ENCODE data around the gene PPDPF. TPM values are rescaled to one million over a fixed set of nuclear protein-coding genes. Genes with fewer than 3 reads are reported as not detected.
"Not testable (repeated sequence)": the region's sequence is repeated elsewhere in the genome, so short reads cannot be mapped to it uniquely, and the experiment has no call there.

The PPDPF gene
- total RNA-seq, 1 donor from 2014 or later = 49.8 TPM

DNA sequence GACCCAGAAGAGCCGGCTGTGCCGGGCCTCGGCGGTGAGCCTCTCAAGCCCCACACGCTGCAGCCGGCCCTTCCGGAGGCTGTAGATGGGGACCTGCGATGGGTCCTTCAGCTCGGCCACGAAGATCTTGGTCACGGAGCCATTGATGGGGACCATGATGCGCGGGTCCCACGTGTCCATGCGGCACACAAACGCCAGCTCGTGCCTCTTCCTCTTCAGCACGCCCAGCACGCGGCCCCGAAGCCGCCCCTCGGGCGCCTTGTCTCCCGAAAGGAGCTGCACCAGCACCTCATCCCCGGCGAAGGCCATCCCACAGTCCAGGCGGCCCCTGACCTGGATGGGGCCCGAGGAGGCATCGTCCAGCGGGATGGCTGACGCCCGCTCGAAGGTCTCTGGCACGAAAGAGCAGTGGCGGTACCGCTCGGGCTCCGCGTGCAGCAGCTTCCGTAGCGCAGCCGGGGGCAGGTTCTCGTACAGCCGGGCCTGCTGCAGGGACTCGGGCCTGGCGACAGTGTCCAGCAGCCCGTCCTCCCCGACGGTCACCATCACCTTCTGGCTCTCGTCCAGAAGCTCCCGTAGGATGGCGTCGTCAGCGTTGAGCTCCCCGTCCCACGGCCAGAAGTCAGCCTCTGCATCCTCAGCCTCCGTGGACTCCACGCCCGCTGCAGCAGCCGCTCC, 44.6 kb downstream of the PPDPF start:
- DNase-seq (ENCODE audit: low read depth) = no peak

DNA sequence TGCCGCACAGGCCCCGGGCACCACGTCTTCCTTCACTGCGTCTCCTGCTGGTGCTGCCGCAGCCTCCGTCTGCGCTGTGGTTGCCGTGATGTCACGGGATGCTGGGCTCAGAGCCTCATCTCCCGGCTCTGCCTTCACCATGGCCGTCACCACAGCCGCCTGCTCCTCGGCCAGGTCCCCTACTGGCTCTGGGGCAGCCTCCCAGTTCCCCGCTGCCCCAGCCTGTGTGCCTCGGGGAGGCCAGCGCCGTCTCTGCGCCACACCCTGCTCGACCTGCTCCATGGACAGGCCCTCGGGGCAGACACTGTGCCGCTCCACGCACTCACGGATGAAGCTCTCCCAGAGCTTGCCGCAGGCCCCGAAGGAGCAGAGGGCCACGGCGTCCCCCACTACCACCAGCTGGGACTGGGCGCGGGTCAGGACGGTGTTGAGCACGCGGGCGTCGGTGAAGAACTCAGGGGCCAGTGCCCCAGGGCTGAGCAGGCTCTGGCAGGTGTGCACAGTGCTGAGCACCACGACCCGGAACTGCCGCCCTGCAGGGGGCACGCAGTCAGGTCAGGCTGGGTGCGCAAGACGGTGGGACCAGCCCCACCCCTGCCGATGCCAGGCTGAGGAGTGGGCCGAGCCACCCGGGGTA, 45.3 kb downstream of the PPDPF start:
- DNase-seq (ENCODE audit: low read depth) = no peak

DNA sequence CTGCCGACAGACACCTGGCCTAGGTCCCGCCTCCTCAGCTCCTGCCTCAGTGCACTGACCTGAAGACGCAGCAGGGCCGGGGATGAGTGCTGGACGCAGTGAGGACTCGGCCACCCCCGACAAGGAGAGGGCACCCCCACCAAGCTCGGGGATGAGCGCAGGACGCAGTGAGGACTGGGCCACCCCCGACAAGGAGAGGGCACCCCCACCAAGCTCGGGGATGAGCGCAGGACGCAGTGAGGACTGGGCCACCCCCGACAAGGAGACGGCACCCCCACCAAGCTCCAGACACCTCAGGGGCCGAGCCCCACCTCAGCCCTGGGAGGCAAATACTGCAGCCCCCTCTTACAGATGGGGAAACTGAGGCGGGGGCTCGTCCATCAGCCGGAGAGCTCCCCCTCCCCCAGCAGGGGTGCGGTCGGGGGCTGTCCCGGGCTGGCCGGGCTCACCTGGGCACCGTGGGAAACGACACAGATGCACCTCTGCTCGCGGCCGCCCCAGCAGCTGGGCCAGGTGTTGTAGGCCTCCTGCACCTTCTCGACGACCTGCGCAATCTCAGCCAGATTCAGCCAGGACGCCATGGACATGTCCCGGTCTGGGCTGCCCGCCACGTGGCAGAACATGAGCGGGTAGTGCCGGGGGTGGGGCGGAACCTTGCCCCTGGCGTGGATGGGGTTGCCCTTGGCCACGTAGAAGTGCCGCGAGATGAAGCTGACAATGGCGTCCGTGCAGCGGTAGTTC, 46.0 kb downstream of the PPDPF start:
- DNase-seq (ENCODE audit: low read depth) = no peak

DNA sequence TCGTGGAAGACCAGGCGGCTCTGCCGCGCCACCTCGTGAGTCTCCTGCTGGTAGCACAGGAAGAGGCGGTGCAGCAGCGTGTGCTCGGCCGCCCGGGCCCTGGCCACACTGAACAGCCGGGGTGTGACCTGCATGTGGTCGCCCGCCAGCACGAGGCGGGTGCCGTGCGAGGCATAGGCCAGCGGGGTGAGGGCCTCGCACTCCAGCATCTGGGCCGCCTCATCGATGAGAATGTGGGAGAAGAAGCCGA, 46.5 kb downstream of the PPDPF start:
- DNase-seq (ENCODE audit: low read depth) = no peak

DNA sequence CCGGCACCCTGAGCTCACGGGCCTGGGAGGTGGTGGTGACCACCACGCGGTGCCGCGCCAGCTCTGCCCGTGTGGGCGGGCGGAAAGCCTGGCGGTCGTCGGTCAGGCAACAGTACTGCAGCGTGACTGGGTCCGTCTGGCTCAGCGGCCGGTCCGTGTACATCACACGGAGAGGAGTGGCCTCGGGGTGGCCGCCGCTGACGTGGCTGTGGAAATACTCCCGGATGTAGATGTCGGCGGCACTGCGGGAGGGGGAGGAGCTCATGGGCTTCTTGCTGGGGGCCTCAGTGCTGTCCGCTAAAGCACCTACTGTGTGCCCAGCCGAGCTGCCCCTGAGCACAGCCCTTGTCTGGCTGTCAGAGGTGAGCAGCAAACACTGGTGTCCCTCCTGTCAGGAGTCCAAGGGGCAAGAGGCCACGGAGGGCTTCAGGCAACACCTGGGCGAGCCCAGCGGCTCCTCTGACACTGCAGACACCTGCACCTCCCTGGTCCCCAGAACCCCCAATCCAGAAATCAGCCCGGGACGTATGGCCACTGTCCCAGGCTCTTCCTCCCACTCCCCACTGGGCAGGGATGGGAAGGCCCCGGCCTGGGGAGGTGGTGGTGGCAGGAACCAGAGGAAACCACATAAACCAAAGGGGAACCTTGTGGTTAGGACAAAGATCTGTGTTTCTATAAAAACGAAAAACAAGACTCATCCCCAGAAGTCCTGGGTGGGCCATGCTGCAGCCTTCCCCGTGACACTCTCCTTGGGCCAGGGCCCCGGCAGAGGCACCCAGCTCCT, 47.0 kb downstream of the PPDPF start:
- DNase-seq (ENCODE audit: low read depth) = no peak

DNA sequence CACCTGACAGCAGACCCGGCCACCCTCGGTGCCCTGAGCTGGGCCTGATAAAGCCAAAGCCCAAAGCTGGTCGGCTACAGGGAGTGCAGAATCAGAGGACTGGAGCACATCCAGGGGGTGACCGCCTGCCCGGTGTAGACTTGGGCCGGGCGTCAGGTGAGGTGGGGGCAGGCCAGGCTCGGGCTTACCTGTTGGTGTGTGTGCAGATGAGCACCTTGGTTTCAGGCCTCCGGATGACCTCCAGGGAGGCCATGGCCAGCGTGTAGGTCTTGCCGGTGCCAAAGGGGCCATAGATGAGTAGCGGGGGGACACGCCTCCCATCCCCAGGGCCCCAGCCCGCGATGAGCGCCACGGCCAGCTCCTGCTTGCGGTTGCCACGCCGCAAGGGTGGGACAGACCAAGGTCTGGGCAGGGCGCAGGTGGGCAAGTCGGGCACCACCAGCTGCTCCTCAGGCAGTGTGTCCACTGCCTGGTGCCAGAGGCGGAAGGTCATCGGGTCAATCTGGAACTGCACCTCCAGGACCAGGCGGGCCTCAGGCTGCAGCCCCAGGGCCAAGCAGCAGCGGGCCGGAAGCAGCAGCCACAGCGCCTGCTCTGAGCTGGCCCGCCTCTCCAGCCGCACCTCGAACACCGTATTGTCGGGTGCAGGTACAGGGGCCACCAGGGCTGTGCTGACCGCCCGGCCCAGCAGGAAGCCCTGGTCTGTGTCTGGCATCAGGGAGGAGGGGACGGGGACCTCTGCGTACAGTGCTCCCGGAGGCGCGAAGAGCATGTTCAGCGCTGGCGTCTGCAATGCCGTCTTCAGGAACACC, 47.8 kb downstream of the PPDPF start:
- no peak for DNase-seq (ENCODE audit: low read depth)

DNA sequence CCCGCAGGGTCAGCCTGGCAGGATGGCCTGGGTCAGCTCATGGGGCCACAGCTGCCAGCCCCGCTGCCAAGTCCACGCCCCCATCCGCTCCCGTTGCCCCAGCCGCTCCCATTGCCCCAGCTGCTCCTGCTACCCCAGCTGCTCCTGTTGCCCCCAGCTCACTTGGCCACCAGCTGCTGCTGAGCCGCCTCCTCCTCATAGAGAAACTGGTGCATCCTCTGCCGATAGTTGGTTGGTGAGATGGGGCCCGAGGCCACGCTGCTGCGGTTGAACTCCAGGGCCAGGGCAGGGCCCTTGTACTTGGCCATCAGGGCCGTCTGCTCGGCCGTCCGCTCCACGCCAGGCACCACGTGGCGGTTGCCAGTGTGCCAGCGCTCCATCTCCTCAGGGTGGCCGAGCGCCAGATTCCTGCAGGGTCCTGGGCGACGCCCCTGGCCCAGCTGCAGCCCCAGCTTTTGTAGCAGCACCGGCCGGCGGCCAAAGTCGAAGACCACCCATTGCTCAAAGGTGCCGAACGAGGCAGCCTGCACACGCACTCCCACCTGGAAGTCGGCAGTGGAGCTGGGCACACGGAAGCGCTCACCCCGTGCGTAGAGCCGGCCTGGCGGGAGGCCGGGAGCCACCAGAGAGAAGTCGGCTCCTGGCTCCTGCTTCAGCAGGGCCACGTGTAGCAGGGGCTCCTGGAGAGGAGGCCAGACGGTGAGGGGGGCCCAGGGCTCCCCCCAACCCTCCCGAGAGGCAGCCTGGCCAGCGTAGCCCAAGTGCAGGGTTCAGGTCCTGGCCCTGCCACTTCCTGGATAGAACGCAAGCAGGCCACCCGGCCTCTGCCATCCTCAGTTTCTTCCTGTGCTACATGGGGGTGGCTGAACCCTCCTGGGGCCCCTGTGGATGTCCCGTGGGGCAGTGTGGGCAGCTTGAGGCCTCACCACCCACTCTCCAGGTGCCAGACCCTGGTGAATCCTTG, 48.7 kb downstream of the PPDPF start:
- no peak for DNase-seq (ENCODE audit: low read depth)

DNA sequence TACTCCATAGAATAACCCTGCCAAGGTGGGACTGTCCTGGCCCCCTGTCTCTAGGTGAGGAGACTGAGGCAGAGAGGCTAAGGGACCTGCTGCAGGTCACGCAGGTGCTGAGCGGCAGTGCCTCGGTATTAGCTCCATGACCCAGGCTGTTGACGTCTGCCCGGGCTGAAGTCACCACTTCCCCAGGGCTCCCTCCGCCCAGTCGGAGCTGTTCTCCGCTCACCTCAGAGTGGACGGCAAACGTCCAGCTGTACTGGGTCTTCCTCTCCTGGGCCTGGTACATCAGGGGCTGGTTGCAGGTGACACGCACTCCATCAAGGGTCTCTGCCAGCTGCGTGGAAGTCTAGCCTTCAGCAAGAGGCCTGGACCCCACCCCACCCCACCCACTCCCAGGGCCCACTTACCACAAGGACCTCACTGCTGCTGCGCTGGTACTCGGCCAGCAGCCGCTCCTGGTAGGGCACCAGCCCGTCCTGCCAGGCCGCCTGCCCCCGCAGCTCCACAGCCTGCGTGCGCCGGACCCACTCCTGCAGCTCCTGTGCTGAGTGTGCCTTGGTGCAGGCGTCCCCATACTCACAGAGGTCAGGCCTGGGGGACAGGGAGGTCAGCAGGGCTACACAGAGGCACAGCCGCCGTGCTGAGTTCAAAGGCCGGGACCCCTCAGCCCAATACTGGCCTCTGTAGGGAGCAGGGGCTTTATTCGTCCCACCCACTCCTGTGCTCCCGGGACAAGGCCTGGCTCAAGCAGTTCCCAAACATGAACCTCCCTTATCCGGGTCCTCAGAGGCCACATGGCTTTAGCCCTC, 49.9 kb downstream of the PPDPF start:
- no peak for DNase-seq (ENCODE audit: low read depth)

DNA sequence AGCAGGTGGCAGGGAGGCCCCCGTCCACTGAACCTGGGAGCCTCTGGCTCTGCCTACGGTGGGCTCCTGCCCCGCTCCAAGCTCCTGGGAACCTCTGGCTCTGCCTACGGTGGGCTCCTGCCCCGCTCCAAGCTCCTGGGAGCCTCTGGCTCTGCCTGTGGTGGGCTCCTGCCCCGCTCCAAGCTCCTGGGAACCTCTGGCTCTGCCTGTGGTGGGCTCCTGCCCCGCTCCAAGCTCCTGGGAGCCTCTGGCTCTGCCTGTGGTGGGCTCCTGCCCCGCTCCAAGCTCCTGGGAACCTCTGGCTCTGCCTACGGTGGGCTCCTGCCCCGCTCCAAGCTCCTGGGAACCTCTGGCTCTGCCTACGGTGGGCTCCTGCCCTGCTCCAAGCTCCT, 50.5 kb downstream of the PPDPF start:
- DNase-seq (ENCODE audit: low read depth) = not testable (repeated sequence)

Other genes with a start within 250 kb of the PPDPF start
- gene ARFGAP1, start 248.0 kb upstream of the PPDPF start, total RNA-seq = 73.5 and 74.1 TPM in 2 replicates
- not detected in 2 replicates for gene COL20A1, start 227.6 kb upstream of the PPDPF start, total RNA-seq
- gene CHRNA4, start 159.4 kb upstream of the PPDPF start, total RNA-seq = not detected in 2 replicates
- gene KCNQ2, start 48.1 kb upstream of the PPDPF start, total RNA-seq = not detected in 2 replicates
- 4.5 and 29.3 TPM in 2 replicates for gene EEF1A2, start 21.7 kb upstream of the PPDPF start, total RNA-seq
- 0.05 and 0.17 TPM in 2 replicates for gene PTK6, start 16.6 kb downstream of the PPDPF start, total RNA-seq
- not detected in 2 replicates for gene SRMS, start 27.0 kb downstream of the PPDPF start, total RNA-seq
- gene FNDC11, start 33.4 kb downstream of the PPDPF start, total RNA-seq = 0.69 and 0.85 TPM in 2 replicates
- gene HELZ2, start 53.5 kb downstream of the PPDPF start, total RNA-seq = 55.4 and 67.4 TPM in 2 replicates
- gene GMEB2, start 106.3 kb downstream of the PPDPF start, total RNA-seq = 12.9 and 17.2 TPM in 2 replicates
- gene STMN3, start 132.7 kb downstream of the PPDPF start, total RNA-seq = 17.9 and 30.9 TPM in 2 replicates
- gene RTEL1, start 137.5 kb downstream of the PPDPF start, total RNA-seq = 5.6 and 8.0 TPM in 2 replicates
- gene TNFRSF6B, start 175.9 kb downstream of the PPDPF start, total RNA-seq = 10.8 and 191 TPM in 2 replicates
- gene ARFRP1, start 187.2 kb downstream of the PPDPF start, total RNA-seq = 30.0 and 59.2 TPM in 2 replicates
- 25.7 and 30.6 TPM in 2 replicates for gene ZGPAT, start 187.3 kb downstream of the PPDPF start, total RNA-seq
- gene LIME1, start 215.9 kb downstream of the PPDPF start, total RNA-seq = 3.5 and 4.3 TPM in 2 replicates
- 14.9 and 31.5 TPM in 2 replicates for gene SLC2A4RG, start 219.0 kb downstream of the PPDPF start, total RNA-seq